ENCODE data around the gene CSK.

Gene CSK

DNA sequence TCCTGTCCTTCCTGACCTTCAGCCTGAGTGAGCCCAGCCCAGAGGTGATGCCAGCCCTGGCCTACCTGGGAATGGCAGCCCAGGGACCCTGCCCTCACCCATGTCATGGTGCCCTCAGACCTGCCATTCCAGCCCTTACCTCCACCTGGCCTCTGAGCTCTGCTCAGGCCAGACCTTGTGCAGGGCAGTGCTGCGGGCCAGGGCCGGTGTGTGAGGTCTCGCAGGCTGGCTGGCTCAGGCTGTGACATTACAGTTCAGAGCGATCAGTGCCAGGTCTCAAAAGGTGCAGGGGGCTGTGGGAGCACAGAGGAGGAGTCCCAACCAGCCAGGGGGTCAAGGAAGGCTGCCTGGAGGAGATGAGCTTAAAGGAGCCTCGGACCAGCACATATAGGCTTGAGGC lies 38.2 kb downstream of the CSK start:
- Histone ChIP-seq H2BK5ac (ENCODE audit: low read depth, low read length, poor library complexity) (no peak overlapping the region), H3K27ac (ENCODE audit: low read depth, low read length) (no peak overlapping the region)
- WGBS (ENCODE audit: extremely low coverage, insufficient coverage, insufficient read length): no CpG with 5 or more reads among the region's 5 CpGs

DNA sequence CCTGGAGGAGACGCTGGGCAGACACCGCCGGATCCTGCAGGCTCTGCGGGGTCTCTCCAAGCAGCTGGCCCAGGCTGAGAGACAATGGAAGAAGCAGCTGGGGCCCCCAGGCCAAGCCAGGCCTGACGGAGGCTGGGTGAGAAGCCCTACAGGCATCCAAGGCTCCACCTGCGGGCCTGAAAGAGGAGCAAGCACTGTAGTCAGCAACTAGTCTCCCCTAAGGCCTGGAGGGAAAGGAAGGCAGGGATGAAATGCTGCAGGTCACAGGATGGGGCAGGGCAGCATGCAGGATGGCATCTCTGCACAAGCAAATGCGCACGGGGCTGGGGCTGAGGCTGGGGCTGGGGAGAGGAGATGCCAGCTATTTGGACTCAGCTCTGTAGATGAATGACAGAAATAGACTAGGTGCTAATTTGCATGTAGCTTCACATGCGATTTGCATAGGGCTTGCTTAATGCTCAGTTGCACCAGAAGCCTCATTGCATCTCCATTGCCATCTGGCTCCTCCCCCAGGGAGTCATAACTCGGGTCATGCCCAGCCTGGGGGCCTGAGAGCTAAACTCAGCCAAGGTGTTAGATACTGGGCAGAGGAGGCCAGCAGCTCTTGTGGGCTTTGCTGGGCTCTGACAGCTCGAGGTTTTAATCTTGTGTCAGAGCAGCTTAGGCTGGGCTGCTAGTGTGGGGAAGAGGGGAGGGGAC lies 39.4 kb downstream of the CSK start:
- H3K9me3 ChIP-seq (ENCODE audit: insufficient read depth, low read depth, low read length): peaks cover 4% of the 10 kb centered on the region

More for the DNA sequence above, 38.2 kb downstream of the CSK start:
- Histone ChIP-seq H3K4me1 (ENCODE audit: control insufficient read depth in 1 of 2, insufficient read depth in 2 of 2, low read length in 2 of 2) (peaks cover 6 to 9% of the 10 kb centered on the region in 2 experiments), H3K23ac (ENCODE audit: low read length) (no peak overlapping the region), H4K91ac (ENCODE audit: low read depth, low read length) (no peak overlapping the region), H3K4me3 (ENCODE audit: low read depth, low read length) (no peak overlapping the region), H2BK12ac (ENCODE audit: low read length) (no peak overlapping the region), H3K79me1 (ENCODE audit: low read length) (no peaks in the 10 kb centered on the region), H3K36me3 (ENCODE audit: control insufficient read depth in 1 of 2, insufficient read depth in 2 of 2, low read length in 2 of 2) (no peaks in the 10 kb centered on the region), H4K8ac (ENCODE audit: low read depth, low read length) (no peak overlapping the region), H3K27me3 (ENCODE audit: insufficient read depth, low read length) (no peaks in the 10 kb centered on the region), H4K12ac (ENCODE audit: low read depth, low read length) (no peak overlapping the region), H2AK5ac (ENCODE audit: low read length) (no peak overlapping the region), H2BK120ac (ENCODE audit: insufficient read depth, low read length, poor library complexity) (no peak overlapping the region), H2AFZ (ENCODE audit: insufficient read depth, low read length, poor library complexity) (no peak overlapping the region), H3K14ac (ENCODE audit: low read length) (no peak overlapping the region), H3K79me2 (ENCODE audit: control insufficient read depth, insufficient read depth, low read length, poor library complexity) (no peaks in the 10 kb centered on the region), H3K4ac (ENCODE audit: low read depth, low read length) (no peak overlapping the region), H3K9me3 (ENCODE audit: insufficient read depth, low read depth, low read length) (peaks cover 4% of the 10 kb centered on the region), H3K18ac (ENCODE audit: low read length) (no peak overlapping the region), H3K4me2 (ENCODE audit: low read length) (no peak overlapping the region), H3K9ac (ENCODE audit: low read length) (no peak overlapping the region)
- DNase-seq: no peak

DNA sequence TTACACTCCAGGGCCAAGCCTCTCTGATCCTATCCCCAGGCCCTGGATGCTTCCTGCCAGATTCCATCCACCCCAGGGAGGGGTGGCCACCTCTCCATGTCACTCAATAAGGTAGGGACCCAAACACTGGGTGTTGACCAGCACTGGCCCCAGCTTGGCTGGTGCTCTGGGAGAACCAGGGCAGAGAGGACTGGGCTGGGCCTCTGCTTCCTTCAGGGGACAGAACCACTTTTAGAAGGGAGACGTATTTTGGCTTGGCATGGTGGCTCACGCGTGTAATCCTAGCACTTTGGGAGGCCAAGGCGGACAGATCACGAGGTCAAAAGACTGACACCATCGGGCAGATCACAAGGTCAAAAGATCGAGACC lies 39.9 kb downstream of the CSK start:
- H3K9ac ChIP-seq (ENCODE audit: low read length): no peak overlapping the region

More for the DNA sequence above, 39.4 kb downstream of the CSK start:
- Histone ChIP-seq H3K4me3 (ENCODE audit: low read depth, low read length) (no peak overlapping the region), H3K14ac (ENCODE audit: low read length) (no peak overlapping the region), H3K36me3 (ENCODE audit: control insufficient read depth in 1 of 2, insufficient read depth in 2 of 2, low read length in 2 of 2) (no peaks in the 10 kb centered on the region), H4K12ac (ENCODE audit: low read depth, low read length) (no peak overlapping the region), H3K4ac (ENCODE audit: low read depth, low read length) (no peak overlapping the region), H4K8ac (ENCODE audit: low read depth, low read length) (no peak overlapping the region), H2BK5ac (ENCODE audit: low read depth, low read length, poor library complexity) (no peak overlapping the region), H4K91ac (ENCODE audit: low read depth, low read length) (no peak overlapping the region), H3K4me1 (ENCODE audit: control insufficient read depth in 1 of 2, insufficient read depth in 2 of 2, low read length in 2 of 2) (peaks cover 6 to 7% of the 10 kb centered on the region in 2 experiments), H3K9ac (ENCODE audit: low read length) (peak overlapping the region; percentile 37), H2BK120ac (ENCODE audit: insufficient read depth, low read length, poor library complexity) (no peak overlapping the region), H3K27me3 (ENCODE audit: insufficient read depth, low read length) (peaks cover 3% of the 10 kb centered on the region), H3K4me2 (ENCODE audit: low read length) (no peak overlapping the region), H3K79me2 (ENCODE audit: control insufficient read depth, insufficient read depth, low read length, poor library complexity) (no peaks in the 10 kb centered on the region), H3K79me1 (ENCODE audit: low read length) (no peaks in the 10 kb centered on the region), H3K27ac (ENCODE audit: low read depth, low read length) (no peak overlapping the region), H3K18ac (ENCODE audit: low read length) (no peak overlapping the region), H2AFZ (ENCODE audit: insufficient read depth, low read length, poor library complexity) (no peak overlapping the region), H2BK12ac (ENCODE audit: low read length) (no peak overlapping the region), H3K23ac (ENCODE audit: low read length) (no peak overlapping the region), H2AK5ac (ENCODE audit: low read length) (no peak overlapping the region)
- WGBS (ENCODE audit: extremely low coverage, insufficient coverage, insufficient read length): no CpG with 5 or more reads among the region's 11 CpGs
- peak; percentile 87 to 90 for DNase-seq

GRCh38 chr15:74822233-74822632 lies 40.4 kb downstream of the CSK start:
- H2BK5ac ChIP-seq (ENCODE audit: low read depth, low read length, poor library complexity): no peak overlapping the region
- H3K27me3 ChIP-seq (ENCODE audit: insufficient read depth, low read length): peaks cover 8% of the 10 kb centered on the region
- no CpG with 5 or more reads among the region's 4 CpGs for WGBS (ENCODE audit: extremely low coverage, insufficient coverage, insufficient read length)
- H3K23ac ChIP-seq (ENCODE audit: low read length): no peak overlapping the region
- no peak overlapping the region for H3K4me3 ChIP-seq (ENCODE audit: low read depth, low read length)
- no peak overlapping the region for H4K91ac ChIP-seq (ENCODE audit: low read depth, low read length)
- no peak overlapping the region for H3K4me2 ChIP-seq (ENCODE audit: low read length)
- H3K9ac ChIP-seq (ENCODE audit: low read length): no peak overlapping the region
- no peak overlapping the region for H3K18ac ChIP-seq (ENCODE audit: low read length)
- H3K79me1 ChIP-seq (ENCODE audit: low read length): no peaks in the 10 kb centered on the region
- no peak overlapping the region for H2BK120ac ChIP-seq (ENCODE audit: insufficient read depth, low read length, poor library complexity)
- DNase-seq: no peak
- H3K4ac ChIP-seq (ENCODE audit: low read depth, low read length): no peak overlapping the region
- H4K8ac ChIP-seq (ENCODE audit: low read depth, low read length): no peak overlapping the region
- H3K14ac ChIP-seq (ENCODE audit: low read length): no peak overlapping the region
- H3K79me2 ChIP-seq (ENCODE audit: control insufficient read depth, insufficient read depth, low read length, poor library complexity): no peaks in the 10 kb centered on the region
- H3K36me3 ChIP-seq (ENCODE audit: control insufficient read depth in 1 of 2, insufficient read depth in 2 of 2, low read length in 2 of 2): no peaks in the 10 kb centered on the region
- H3K4me1 ChIP-seq (ENCODE audit: control insufficient read depth in 1 of 2, insufficient read depth in 2 of 2, low read length in 2 of 2): no peaks in the 10 kb centered on the region
- H2BK12ac ChIP-seq (ENCODE audit: low read length): no peak overlapping the region
- H4K12ac ChIP-seq (ENCODE audit: low read depth, low read length): no peak overlapping the region
- H2AK5ac ChIP-seq (ENCODE audit: low read length): no peak overlapping the region
- H3K27ac ChIP-seq (ENCODE audit: low read depth, low read length): no peak overlapping the region
- H3K9me3 ChIP-seq (ENCODE audit: insufficient read depth, low read depth, low read length): peaks cover 4% of the 10 kb centered on the region
- H2AFZ ChIP-seq (ENCODE audit: insufficient read depth, low read length, poor library complexity): no peak overlapping the region

More for the DNA sequence above, 39.9 kb downstream of the CSK start:
- H3K4me1 ChIP-seq (ENCODE audit: control insufficient read depth in 1 of 2, insufficient read depth in 2 of 2, low read length in 2 of 2): peaks cover 2 to 3% of the 10 kb centered on the region in 2 experiments
- no peak overlapping the region for H2AK5ac ChIP-seq (ENCODE audit: low read length)
- no peak for DNase-seq
- no peak overlapping the region for H3K4ac ChIP-seq (ENCODE audit: low read depth, low read length)
- peaks cover 7% of the 10 kb centered on the region for H3K27me3 ChIP-seq (ENCODE audit: insufficient read depth, low read length)
- no peak overlapping the region for H3K23ac ChIP-seq (ENCODE audit: low read length)
- H3K14ac ChIP-seq (ENCODE audit: low read length): no peak overlapping the region
- no peak overlapping the region for H4K8ac ChIP-seq (ENCODE audit: low read depth, low read length)
- no peak overlapping the region for H2BK12ac ChIP-seq (ENCODE audit: low read length)
- peaks cover 4% of the 10 kb centered on the region for H3K9me3 ChIP-seq (ENCODE audit: insufficient read depth, low read depth, low read length)
- H2BK5ac ChIP-seq (ENCODE audit: low read depth, low read length, poor library complexity): no peak overlapping the region
- H2BK120ac ChIP-seq (ENCODE audit: insufficient read depth, low read length, poor library complexity): no peak overlapping the region
- no peak overlapping the region for H3K18ac ChIP-seq (ENCODE audit: low read length)
- H3K4me2 ChIP-seq (ENCODE audit: low read length): no peak overlapping the region
- H3K79me1 ChIP-seq (ENCODE audit: low read length): no peaks in the 10 kb centered on the region
- H3K36me3 ChIP-seq (ENCODE audit: control insufficient read depth in 1 of 2, insufficient read depth in 2 of 2, low read length in 2 of 2): no peaks in the 10 kb centered on the region
- no peak overlapping the region for H3K4me3 ChIP-seq (ENCODE audit: low read depth, low read length)
- H4K91ac ChIP-seq (ENCODE audit: low read depth, low read length): no peak overlapping the region
- H4K12ac ChIP-seq (ENCODE audit: low read depth, low read length): no peak overlapping the region
- no peak overlapping the region for H3K27ac ChIP-seq (ENCODE audit: low read depth, low read length)
- no peak overlapping the region for H2AFZ ChIP-seq (ENCODE audit: insufficient read depth, low read length, poor library complexity)
- H3K79me2 ChIP-seq (ENCODE audit: control insufficient read depth, insufficient read depth, low read length, poor library complexity): no peaks in the 10 kb centered on the region
- no CpG with 5 or more reads among the region's 7 CpGs for WGBS (ENCODE audit: extremely low coverage, insufficient coverage, insufficient read length)

Data from trophoblast cell (in vitro differentiated cells and primary cell).